ENCODE results near the gene P2RX4. TPM values are rescaled to one million over a fixed set of nuclear protein-coding genes. Genes with fewer than 3 reads are reported as not detected.
"Not testable (repeated sequence)": the region's sequence is repeated elsewhere in the genome, so short reads cannot be mapped to it uniquely, and the experiment has no call there.

P2RX4 gene
- total RNA-seq, 1 experiment from 2014 or later = 40.4 TPM

DNA sequence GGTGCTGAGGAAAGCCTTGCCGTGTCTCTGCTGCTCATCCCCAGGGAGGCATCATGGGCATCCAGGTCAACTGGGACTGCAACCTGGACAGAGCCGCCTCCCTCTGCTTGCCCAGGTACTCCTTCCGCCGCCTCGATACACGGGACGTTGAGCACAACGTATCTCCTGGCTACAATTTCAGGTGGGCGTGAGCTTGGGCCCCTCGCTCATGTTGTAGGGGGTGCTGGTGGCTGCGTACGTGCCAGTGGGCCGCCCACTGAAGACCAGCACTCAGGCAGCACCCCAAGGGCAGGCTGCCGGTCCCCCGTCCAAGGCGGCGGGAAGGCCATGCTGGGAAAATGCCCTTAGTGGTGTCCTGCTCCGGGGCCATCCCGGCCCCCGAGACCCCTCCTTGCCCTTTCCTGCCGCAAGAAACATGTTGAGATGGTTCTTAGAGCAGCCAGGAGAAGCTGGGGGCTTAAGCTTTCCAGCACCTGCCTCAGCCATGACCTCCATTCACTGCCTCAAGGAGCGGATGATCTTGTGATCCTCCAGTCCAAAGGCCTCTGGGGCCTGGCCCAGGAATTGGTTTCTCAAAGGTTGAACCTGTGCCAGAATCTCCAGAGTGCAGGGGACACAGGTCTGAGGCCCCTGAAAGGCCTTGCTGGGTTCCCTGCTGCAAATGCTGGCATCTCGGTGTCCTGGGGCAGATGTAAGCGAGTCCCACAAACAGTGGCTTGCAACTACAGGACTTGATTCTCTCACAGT is 19.2 kb downstream of the P2RX4 start:
- H3K36me3 ChIP-seq (ENCODE audit: control insufficient read depth, insufficient read depth, low read length) = peaks cover 3% of the 10 kb centered on the region
- TF ChIP-seq, protein P1, sequence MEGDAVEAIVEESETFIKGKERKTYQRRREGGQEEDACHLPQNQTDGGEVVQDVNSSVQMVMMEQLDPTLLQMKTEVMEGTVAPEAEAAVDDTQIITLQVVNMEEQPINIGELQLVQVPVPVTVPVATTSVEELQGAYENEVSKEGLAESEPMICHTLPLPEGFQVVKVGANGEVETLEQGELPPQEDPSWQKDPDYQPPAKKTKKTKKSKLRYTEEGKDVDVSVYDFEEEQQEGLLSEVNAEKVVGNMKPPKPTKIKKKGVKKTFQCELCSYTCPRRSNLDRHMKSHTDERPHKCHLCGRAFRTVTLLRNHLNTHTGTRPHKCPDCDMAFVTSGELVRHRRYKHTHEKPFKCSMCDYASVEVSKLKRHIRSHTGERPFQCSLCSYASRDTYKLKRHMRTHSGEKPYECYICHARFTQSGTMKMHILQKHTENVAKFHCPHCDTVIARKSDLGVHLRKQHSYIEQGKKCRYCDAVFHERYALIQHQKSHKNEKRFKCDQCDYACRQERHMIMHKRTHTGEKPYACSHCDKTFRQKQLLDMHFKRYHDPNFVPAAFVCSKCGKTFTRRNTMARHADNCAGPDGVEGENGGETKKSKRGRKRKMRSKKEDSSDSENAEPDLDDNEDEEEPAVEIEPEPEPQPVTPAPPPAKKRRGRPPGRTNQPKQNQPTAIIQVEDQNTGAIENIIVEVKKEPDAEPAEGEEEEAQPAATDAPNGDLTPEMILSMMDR (IDR thresholded peaks at IDR 0.05; ENCODE audit: insufficient read depth in 1 of 2, low read depth in 1 of 2, low read length in 1 of 2, severe bottlenecking in 1 of 2, unreplicated experiment in 1 of 2) = no peak
- Mint-ChIP-seq H3K4me1 (ENCODE audit: low read depth, unreplicated experiment) (peaks cover 15% of the 10 kb centered on the region), H3K27ac (ENCODE audit: unreplicated experiment) (no peak overlapping the region), H3K27me3 (ENCODE audit: insufficient read depth, unreplicated experiment) (no peaks in the 10 kb centered on the region), H3K36me3 (ENCODE audit: insufficient read depth, unreplicated experiment) (peaks cover 28% of the 10 kb centered on the region), H3K9me3 (ENCODE audit: unreplicated experiment) (no peaks in the 10 kb centered on the region), H3K4me3 (ENCODE audit: unreplicated experiment) (no peak overlapping the region)
- no peak overlapping the region for H3K4me3 ChIP-seq (ENCODE audit: low read depth, low read length)
- no peak for DNase-seq
- peaks cover 42% of the 10 kb centered on the region for H3K4me1 ChIP-seq
- no TSS peak for BruUV-seq (replicated peaks)
- ChIA-PET CTCF (no interaction called here), POLR2A (no interaction called here)
- H3K9me3 ChIP-seq = no peaks in the 10 kb centered on the region
- intact Hi-C loops (cut with micrococcal nuclease; ENCODE audit: unreplicated experiment) = loop anchor here (5.0 kb wide), 1 partner anchor 117 kb away; no protein-coding TSS in a partner anchor
- no peaks in the 10 kb centered on the region for H3K27me3 ChIP-seq (replicated peaks; ENCODE audit: control insufficient read depth, insufficient read depth, low read length)

GRCh38 chr12:121229826-121230537 is 20.1 kb downstream of the P2RX4 start:
- CTCF ChIA-PET; H3K27me3 ChIP-seq (replicated peaks; ENCODE audit: control insufficient read depth, insufficient read depth, low read length); BruUV-seq (replicated peaks); H3K4me3 ChIP-seq (ENCODE audit: low read depth, low read length); H3K27ac Mint-ChIP-seq (ENCODE audit: unreplicated experiment); H3K9me3 Mint-ChIP-seq (ENCODE audit: unreplicated experiment); POLR2A ChIA-PET; H3K27me3 Mint-ChIP-seq (ENCODE audit: insufficient read depth, unreplicated experiment); H3K9me3 ChIP-seq; H3K36me3 ChIP-seq (ENCODE audit: control insufficient read depth, insufficient read depth, low read length); H3K4me3 Mint-ChIP-seq (ENCODE audit: unreplicated experiment): not testable (repeated sequence)
- H3K36me3 Mint-ChIP-seq (ENCODE audit: insufficient read depth, unreplicated experiment) = peaks cover 37% of the 10 kb centered on the region
- DNase-seq = peak; percentile 82 to 85
- H3K4me1 Mint-ChIP-seq (ENCODE audit: low read depth, unreplicated experiment) = peaks cover 15% of the 10 kb centered on the region
- intact Hi-C loops (cut with micrococcal nuclease; ENCODE audit: unreplicated experiment) = loop anchor here (5.0 kb wide), 2 partner anchors 118 to 168 kb away; no protein-coding TSS in a partner anchor
- peaks cover 42% of the 10 kb centered on the region for H3K4me1 ChIP-seq
- TF ChIP-seq, protein P1 (IDR thresholded peaks at IDR 0.05; ENCODE audit: insufficient read depth in 1 of 2, low read depth in 1 of 2, low read length in 1 of 2, severe bottlenecking in 1 of 2, unreplicated experiment in 1 of 2) = peak; percentile 87 to 89

DNA sequence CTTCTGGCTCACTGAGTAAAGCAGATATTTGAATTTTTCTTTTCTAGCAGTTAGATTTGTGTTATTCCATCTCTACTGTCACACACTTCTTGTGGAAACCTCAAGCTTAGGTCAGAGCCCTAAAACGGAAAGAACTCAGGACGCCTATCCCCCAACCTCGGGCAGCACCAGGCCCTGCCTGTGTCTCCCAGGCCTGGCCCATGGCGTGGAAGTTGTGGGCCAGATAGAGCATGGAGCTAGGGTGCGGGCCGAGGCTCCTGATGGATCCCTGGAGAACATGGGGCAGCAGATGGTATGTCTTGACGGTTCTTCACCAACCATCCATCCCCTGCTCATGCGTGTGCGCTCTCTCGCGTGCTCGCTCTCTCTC is 20.6 kb downstream of the P2RX4 start:
- intact Hi-C loops (cut with micrococcal nuclease; ENCODE audit: unreplicated experiment) = loop anchor here (5.0 kb wide), 1 partner anchor 168 kb away; no protein-coding TSS in a partner anchor
- H3K27me3 Mint-ChIP-seq (ENCODE audit: insufficient read depth, unreplicated experiment) = no peaks in the 10 kb centered on the region
- Histone ChIP-seq H3K27me3 (replicated peaks; ENCODE audit: control insufficient read depth, insufficient read depth, low read length) (no peaks in the 10 kb centered on the region), H3K4me3 (ENCODE audit: low read depth, low read length) (no peak overlapping the region), H3K36me3 (ENCODE audit: control insufficient read depth, insufficient read depth, low read length) (peaks cover 3% of the 10 kb centered on the region), H3K4me1 (peaks cover 42% of the 10 kb centered on the region), H3K9me3 (no peaks in the 10 kb centered on the region)
- peaks cover 42% of the 10 kb centered on the region for H3K36me3 Mint-ChIP-seq (ENCODE audit: insufficient read depth, unreplicated experiment)
- no peak overlapping the region for H3K4me3 Mint-ChIP-seq (ENCODE audit: unreplicated experiment)
- POLR2A ChIA-PET = no interaction called here
- CTCF ChIA-PET = no interaction called here
- DNase-seq = no peak
- no peaks in the 10 kb centered on the region for H3K9me3 Mint-ChIP-seq (ENCODE audit: unreplicated experiment)
- TF ChIP-seq, protein P1 (IDR thresholded peaks at IDR 0.05; ENCODE audit: insufficient read depth in 1 of 2, low read depth in 1 of 2, low read length in 1 of 2, severe bottlenecking in 1 of 2, unreplicated experiment in 1 of 2) = no peak
- no peak overlapping the region for H3K27ac Mint-ChIP-seq (ENCODE audit: unreplicated experiment)
- no TSS peak for BruUV-seq (replicated peaks)
- peaks cover 15% of the 10 kb centered on the region for H3K4me1 Mint-ChIP-seq (ENCODE audit: low read depth, unreplicated experiment)
